GM18507 (cell line): ENCODE results near the gene AGAP1.

Source experiments
- DNase-seq: peaks from one replicate; pipeline ENCODE4 v3.0.0; 2011; ENCODE audit warnings: low read depth; ENCODE audit not compliant: insufficient read length; ENCODE audit errors: extremely low spot score
- FAIRE-seq: peaks from 2 replicates; lab custom pipeline; 2011; peaks lifted over from hg19 to GRCh38; lab: Jason Lieb, UNC

AGAP1 gene

GRCh38 chr2:235799281-235799680 is 305.4 kb downstream of the AGAP1 start:
- DNase-seq, result no peak
- no peak for FAIRE-seq

- DNase-seq (no peak), FAIRE-seq (no peak)
These were observed 308.7 kb downstream of the AGAP1 start for GRCh38 chr2:235802542-235802941.

GRCh38 chr2:235803028-235803427 is 309.2 kb downstream of the AGAP1 start:
- no peak for FAIRE-seq

GRCh38 chr2:235804676-235805075 is 310.8 kb downstream of the AGAP1 start:
- FAIRE-seq, result no peak

More at GRCh38 chr2:235803028-235803427, 309.2 kb downstream of the AGAP1 start:
- no peak for DNase-seq

GRCh38 chr2:235806986-235807750 is 313.3 kb downstream of the AGAP1 start:
- FAIRE-seq (no peak), DNase-seq (no peak)

More at GRCh38 chr2:235804676-235805075, 310.8 kb downstream of the AGAP1 start:
- DNase-seq, result no peak

- no peak for DNase-seq
- no peak for FAIRE-seq
These were observed 314.5 kb downstream of the AGAP1 start for GRCh38 chr2:235808366-235808765.

GRCh38 chr2:235810252-235810651 is 316.4 kb downstream of the AGAP1 start:
- DNase-seq (no peak), FAIRE-seq (no peak)

- no peak for DNase-seq
- no peak for FAIRE-seq
These were observed 317.0 kb downstream of the AGAP1 start for GRCh38 chr2:235810846-235811245.

GRCh38 chr2:235811446-235812184 is 317.8 kb downstream of the AGAP1 start:
- no peak for DNase-seq
- no peak for FAIRE-seq

- FAIRE-seq, result no peak
- DNase-seq, result no peak
These were observed 318.4 kb downstream of the AGAP1 start for GRCh38 chr2:235812185-235812665.

- DNase-seq (no peak), FAIRE-seq (no peak)
These were observed 319.6 kb downstream of the AGAP1 start for GRCh38 chr2:235813398-235813797.

- DNase-seq (no peak), FAIRE-seq (no peak)
These were observed 326.7 kb downstream of the AGAP1 start for GRCh38 chr2:235820571-235820970.

- no peak for FAIRE-seq
These were observed 330.5 kb downstream of the AGAP1 start for GRCh38 chr2:235824331-235824730.

GRCh38 chr2:235825946-235826345 is 332.1 kb downstream of the AGAP1 start:
- FAIRE-seq (no peak), DNase-seq (no peak)

More at GRCh38 chr2:235824331-235824730, 330.5 kb downstream of the AGAP1 start:
- DNase-seq, result no peak

GRCh38 chr2:235826826-235827225 is 333.0 kb downstream of the AGAP1 start:
- no peak for DNase-seq
- no peak for FAIRE-seq

GRCh38 chr2:235827585-235827992 is 333.7 kb downstream of the AGAP1 start:
- FAIRE-seq, result no peak
- DNase-seq, result no peak

- DNase-seq (no peak), FAIRE-seq (no peak)
These were observed 335.9 kb downstream of the AGAP1 start for GRCh38 chr2:235829726-235830125.

- DNase-seq (no peak), FAIRE-seq (no peak)
These were observed 337.9 kb downstream of the AGAP1 start for GRCh38 chr2:235831755-235832154.

- DNase-seq (no peak), FAIRE-seq (no peak)
These were observed 339.1 kb downstream of the AGAP1 start for GRCh38 chr2:235832941-235833340.

- FAIRE-seq, result no peak
- DNase-seq, result no peak
These were observed 340.3 kb downstream of the AGAP1 start for GRCh38 chr2:235833971-235834620.
